Mesenchymal stem cell (in vitro differentiated cells and primary cell): ENCODE measurements around the gene AKR1D1.

ENCODE experiments used
- DNase-seq: peaks from one replicate; pipeline ENCODE4 v3.0.0-alpha.2; 2013
- H2AFZ ChIP-seq: one replicate; pipeline ENCODE4 v1.6.1; 2013; ENCODE audit warnings: low read depth, mild to moderate bottlenecking, control low read depth, inconsistent platforms, low read length, moderate library complexity
- H2AK5ac ChIP-seq: 2 replicates; pipeline ENCODE4 v1.6.1; 2013; ENCODE audit warnings: low read length, moderate library complexity, mild to moderate bottlenecking, inconsistent platforms; ENCODE audit not compliant: severe bottlenecking
- H2BK120ac ChIP-seq: one replicate; pipeline ENCODE4 v1.6.1; 2013; ENCODE audit warnings: low read depth, mild to moderate bottlenecking, inconsistent platforms, low read length, moderate library complexity
- H2BK12ac ChIP-seq, 2 experiments: one replicate each; pipeline ENCODE4 v1.6.1; 2013; ENCODE audit warnings: inconsistent platforms in 2 of 2, low read length in 2 of 2, mild to moderate bottlenecking in 2 of 2, moderate library complexity in 2 of 2, control low read depth in 1 of 2
- H2BK15ac ChIP-seq: one replicate; pipeline ENCODE4 v1.6.1; 2013; ENCODE audit warnings: mild to moderate bottlenecking, low read depth, inconsistent platforms; ENCODE audit not compliant: poor library complexity, severe bottlenecking
- H2BK5ac ChIP-seq: 2 replicates; pipeline ENCODE4 v1.6.1; 2013; ENCODE audit warnings: low read depth, mild to moderate bottlenecking, low read length, control low read depth, inconsistent platforms; ENCODE audit not compliant: poor library complexity, severe bottlenecking
- H3K14ac ChIP-seq, 2 experiments: one replicate each; pipeline ENCODE4 v1.6.1; 2013; ENCODE audit warnings: inconsistent platforms in 2 of 2, low read length in 2 of 2, control low read depth in 1 of 2, mild to moderate bottlenecking in 1 of 2, moderate library complexity in 1 of 2
- H3K18ac ChIP-seq, 2 experiments: one replicate each; pipeline ENCODE4 v1.6.1; 2013; ENCODE audit warnings: inconsistent platforms in 2 of 2, low read length in 2 of 2, control low read depth in 1 of 2, low read depth in 1 of 2, mild to moderate bottlenecking in 1 of 2
- H3K23ac ChIP-seq, 2 experiments: one replicate each; pipeline ENCODE4 v1.6.1; 2013; ENCODE audit warnings: inconsistent platforms in 2 of 2, low read length in 2 of 2, mild to moderate bottlenecking in 2 of 2, moderate library complexity in 2 of 2, control low read depth in 1 of 2
- H3K27ac ChIP-seq: 2 replicates; pipeline ENCODE4 v1.5.1; 2013; ENCODE audit warnings: mild to moderate bottlenecking, moderate library complexity, low read length, control low read depth, inconsistent platforms; ENCODE audit not compliant: poor library complexity, severe bottlenecking
- H3K27me3 ChIP-seq, 2 experiments: 2 replicates each; pipeline versions ENCODE4 v1.6.1 to v1.7.0; 2013; ENCODE audit warnings: low read length in 2 of 2, mild to moderate bottlenecking in 2 of 2, moderate library complexity in 2 of 2, control low read depth in 1 of 2, inconsistent platforms in 1 of 2; ENCODE audit not compliant: control insufficient read depth in 1 of 2, insufficient read depth in 1 of 2
- H3K36me3 ChIP-seq, 2 experiments: 2 replicates each; pipeline versions ENCODE4 v1.6.1 to v1.7.0; 2013; ENCODE audit warnings: low read length in 2 of 2, control low read depth in 1 of 2, inconsistent platforms in 1 of 2, low read depth in 1 of 2, mild to moderate bottlenecking in 1 of 2; ENCODE audit not compliant: insufficient read depth in 2 of 2, control insufficient read depth in 1 of 2
- H3K4ac ChIP-seq, 2 experiments: one replicate each; pipeline ENCODE4 v1.6.1; 2013; ENCODE audit warnings: inconsistent platforms in 2 of 2, low read length in 2 of 2, mild to moderate bottlenecking in 2 of 2, moderate library complexity in 2 of 2, control low read depth in 1 of 2, low read depth in 1 of 2
- H3K4me1 ChIP-seq: 2 replicates; pipeline ENCODE4 v1.6.1; 2013; ENCODE audit warnings: low read depth, low read length, control low read depth; ENCODE audit not compliant: control insufficient read depth, insufficient read depth
- H3K4me2 ChIP-seq: 2 replicates; pipeline ENCODE4 v1.6.1; 2013; ENCODE audit warnings: low read length, mild to moderate bottlenecking, inconsistent platforms; ENCODE audit not compliant: poor library complexity, severe bottlenecking
- H3K4me3 ChIP-seq, 2 experiments: 2 replicates each; pipeline versions ENCODE4 v1.5.1 to v1.7.0; 2013; ENCODE audit warnings: low read length in 2 of 2, mild to moderate bottlenecking in 2 of 2, control low read depth in 1 of 2, low read depth in 1 of 2; ENCODE audit not compliant: insufficient read depth in 1 of 2
- H3K79me1 ChIP-seq: replicated peaks from 2 replicates; pipeline ENCODE4 v1.6.1; 2013; ENCODE audit warnings: mild to moderate bottlenecking, control low read depth, low read length, inconsistent platforms; ENCODE audit not compliant: poor library complexity, severe bottlenecking
- H3K9ac ChIP-seq: 2 replicates; pipeline ENCODE4 v1.7.0; 2013; ENCODE audit warnings: mild to moderate bottlenecking, low read length, moderate library complexity
- H3K9me3 ChIP-seq: 2 replicates; pipeline ENCODE4 v1.7.0; 2013; ENCODE audit warnings: mild to moderate bottlenecking, low read length; ENCODE audit not compliant: control insufficient read depth
- H4K8ac ChIP-seq: one replicate; pipeline ENCODE4 v1.6.1; 2013; ENCODE audit warnings: inconsistent platforms, mild to moderate bottlenecking, low read length, moderate library complexity
- H4K91ac ChIP-seq: one replicate; pipeline ENCODE4 v1.6.1; 2013; ENCODE audit warnings: mild to moderate bottlenecking, low read length, inconsistent platforms
- WGBS: methylation state at CpG from one replicate; pipeline ENCODE4 v1.1.7; 2013; ENCODE audit warnings: mixed read lengths; 5-methylcytosine and 5-hydroxymethylcytosine counted together

The AKR1D1 gene

DNA sequence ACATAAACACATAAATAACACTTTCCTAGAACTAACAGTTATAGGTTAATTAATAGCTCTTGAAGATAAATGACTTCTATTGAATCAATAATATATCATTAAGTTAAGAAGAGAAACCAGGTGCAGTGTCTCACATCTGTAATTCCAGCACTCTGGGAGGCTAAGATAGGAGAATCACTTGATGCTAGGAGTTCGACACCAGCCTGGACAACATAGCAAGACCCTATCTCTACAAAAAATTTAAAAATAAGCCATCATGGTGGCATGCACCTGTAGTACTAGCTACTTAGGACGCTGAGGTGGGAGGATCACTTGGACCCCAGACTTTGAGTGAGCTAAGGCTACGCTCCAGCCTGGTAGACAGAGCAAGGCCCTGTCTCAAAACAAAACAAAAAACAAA lies 38.8 kb downstream of the AKR1D1 start:
- H2BK120ac ChIP-seq, result no peak overlapping the region
- WGBS, result 98% methylated on average over 3 of the region's 3 CpGs
- H2BK15ac ChIP-seq, result no peak overlapping the region
- no peaks in the 10 kb centered on the region for H3K9me3 ChIP-seq
- no peak overlapping the region for H3K9ac ChIP-seq
- H4K91ac ChIP-seq, result no peak overlapping the region
- H3K14ac ChIP-seq, result no peak overlapping the region
- peaks cover 3% of the 10 kb centered on the region for H3K4me1 ChIP-seq
- H3K27me3 ChIP-seq, result no peaks in the 10 kb centered on the region
- H3K36me3 ChIP-seq, result no peaks in the 10 kb centered on the region
- H3K4me3 ChIP-seq, result no peak overlapping the region
- H3K79me1 ChIP-seq, result no peaks in the 10 kb centered on the region
- H2BK5ac ChIP-seq, result no peak overlapping the region
- H2AFZ ChIP-seq, result no peak overlapping the region
- DNase-seq, result no peak
- H3K27ac ChIP-seq, result no peak overlapping the region
- no peak overlapping the region for H3K18ac ChIP-seq
- H4K8ac ChIP-seq, result no peak overlapping the region
- H3K23ac ChIP-seq, result no peak overlapping the region
- H3K4me2 ChIP-seq, result no peak overlapping the region
- H3K4ac ChIP-seq, result no peak overlapping the region
- H2AK5ac ChIP-seq, result peak overlapping the region; percentile 95
- no peak overlapping the region for H2BK12ac ChIP-seq

DNA sequence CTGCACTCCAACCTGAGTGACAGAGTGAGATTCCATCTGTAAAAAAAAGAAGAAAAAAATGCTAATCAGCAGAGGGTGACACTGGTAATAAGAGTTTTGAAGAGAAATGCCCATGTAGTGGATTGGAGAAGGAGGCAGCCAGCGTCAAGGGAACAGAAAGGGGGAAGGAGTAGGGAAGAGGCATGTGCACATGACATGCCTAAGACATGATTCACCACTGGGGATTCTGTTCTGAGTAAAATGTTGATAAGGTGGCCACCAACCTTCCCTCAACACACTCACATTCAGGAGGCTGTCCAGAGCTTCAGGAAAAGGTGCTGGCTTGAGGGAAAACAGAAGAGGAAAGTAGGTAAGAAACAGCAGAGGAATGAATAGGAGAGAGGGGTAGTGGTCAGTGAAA lies 39.9 kb downstream of the AKR1D1 start:
- Histone ChIP-seq H4K91ac (no peak overlapping the region), H3K27me3 (no peaks in the 10 kb centered on the region), H3K4me2 (no peak overlapping the region), H3K4me3 (no peak overlapping the region), H3K23ac (no peak overlapping the region), H3K4ac (no peak overlapping the region), H3K9me3 (no peaks in the 10 kb centered on the region), H3K27ac (peak overlapping the region; percentile 26), H2AK5ac (peak overlapping the region; percentile 11), H3K4me1 (peaks cover 3% of the 10 kb centered on the region), H2BK5ac (no peak overlapping the region), H3K14ac (no peak overlapping the region), H3K18ac (no peak overlapping the region), H2BK120ac (no peak overlapping the region), H2BK15ac (no peak overlapping the region), H4K8ac (no peak overlapping the region), H3K9ac (no peak overlapping the region), H3K79me1 (no peaks in the 10 kb centered on the region), H2AFZ (no peak overlapping the region), H2BK12ac (no peak overlapping the region), H3K36me3 (no peaks in the 10 kb centered on the region)
- 10% methylated on average over 1 of the region's 1 CpG for WGBS
- DNase-seq, result peak; percentile 72

DNA sequence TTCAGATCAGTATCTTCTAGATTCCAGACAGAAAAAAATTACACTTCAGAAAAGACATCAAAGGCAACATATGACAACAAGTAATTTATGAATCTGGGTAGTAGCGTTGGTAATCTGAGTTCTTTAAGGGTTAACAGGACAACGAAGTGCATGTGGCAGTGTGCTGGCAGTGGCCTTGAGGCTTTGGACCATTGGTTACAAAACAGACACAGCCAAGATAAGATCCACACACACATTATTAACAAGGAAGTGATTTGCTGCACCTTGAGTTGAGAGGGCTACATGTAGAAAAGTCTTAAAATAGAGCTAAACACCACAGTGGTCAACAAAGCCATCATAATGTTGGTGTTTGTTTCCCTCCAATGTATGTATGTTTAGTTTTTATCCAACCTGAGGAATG lies 40.6 kb downstream of the AKR1D1 start:
- no peak overlapping the region for H2BK5ac ChIP-seq
- no peak overlapping the region for H3K14ac ChIP-seq
- H3K79me1 ChIP-seq, result no peaks in the 10 kb centered on the region
- H3K4me3 ChIP-seq, result no peak overlapping the region
- no peak overlapping the region for H3K9ac ChIP-seq
- H2BK120ac ChIP-seq, result no peak overlapping the region
- H4K8ac ChIP-seq, result no peak overlapping the region
- H3K23ac ChIP-seq, result no peak overlapping the region
- H2BK15ac ChIP-seq, result no peak overlapping the region
- no peak overlapping the region for H3K4me2 ChIP-seq
- 76% methylated on average over 2 of the region's 2 CpGs for WGBS
- no peak overlapping the region for H3K18ac ChIP-seq
- no peaks in the 10 kb centered on the region for H3K27me3 ChIP-seq
- no peak overlapping the region for H4K91ac ChIP-seq
- H2AK5ac ChIP-seq, result no peak overlapping the region
- no peak overlapping the region for H2BK12ac ChIP-seq
- no peak overlapping the region for H3K27ac ChIP-seq
- no peaks in the 10 kb centered on the region for H3K36me3 ChIP-seq
- H3K4me1 ChIP-seq, result peaks cover 3% of the 10 kb centered on the region
- no peak overlapping the region for H2AFZ ChIP-seq
- no peak for DNase-seq
- H3K4ac ChIP-seq, result no peak overlapping the region
- no peaks in the 10 kb centered on the region for H3K9me3 ChIP-seq

DNA sequence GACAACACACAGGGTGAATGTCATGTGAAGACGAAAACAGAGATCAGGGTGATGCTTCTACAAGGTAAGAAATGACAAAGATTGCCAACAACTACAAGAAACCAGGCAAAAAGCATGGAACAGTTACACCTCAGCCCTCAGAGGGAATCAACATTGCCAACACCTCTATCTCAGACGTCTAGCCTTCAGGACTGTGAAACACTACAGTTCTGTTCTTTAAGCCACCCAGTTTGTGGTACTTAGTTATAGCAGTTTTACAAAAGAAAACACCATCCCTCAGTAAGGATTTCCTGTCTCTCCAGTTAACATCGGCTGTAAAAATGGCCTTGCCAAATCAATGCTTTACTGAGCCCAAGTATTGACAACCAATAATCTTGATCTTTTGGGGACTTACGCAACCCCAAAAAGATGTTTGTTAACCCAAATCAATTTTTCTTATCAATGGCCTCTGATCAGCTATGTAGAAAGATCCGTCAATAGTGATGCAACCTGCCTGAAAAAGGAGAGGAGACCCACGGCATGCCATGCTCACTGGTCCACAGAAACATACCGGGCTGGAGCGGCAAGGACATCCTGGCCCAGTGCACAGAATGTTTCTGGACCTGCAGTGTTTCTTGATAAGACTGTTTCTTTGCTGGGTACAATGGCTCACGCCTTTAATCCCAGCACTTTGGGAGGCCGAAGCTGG lies 44.0 kb downstream of the AKR1D1 start:
- H4K91ac ChIP-seq, result no peak overlapping the region
- H3K4me3 ChIP-seq, result no peak overlapping the region
- no peak overlapping the region for H3K4me2 ChIP-seq
- H3K27ac ChIP-seq, result no peak overlapping the region
- H3K9ac ChIP-seq, result no peak overlapping the region
- no peaks in the 10 kb centered on the region for H3K27me3 ChIP-seq
- peaks cover 5% of the 10 kb centered on the region for H3K4me1 ChIP-seq
- H3K36me3 ChIP-seq, result no peaks in the 10 kb centered on the region
- H2BK12ac ChIP-seq, result no peak overlapping the region
- H3K14ac ChIP-seq, result no peak overlapping the region
- H3K18ac ChIP-seq, result no peak overlapping the region
- H4K8ac ChIP-seq, result no peak overlapping the region
- H3K4ac ChIP-seq, result no peak overlapping the region
- H2BK5ac ChIP-seq, result no peak overlapping the region
- no peak overlapping the region for H2BK15ac ChIP-seq
- no peaks in the 10 kb centered on the region for H3K9me3 ChIP-seq
- no peak overlapping the region for H2BK120ac ChIP-seq
- DNase-seq, result no peak
- 92% methylated on average over 10 of the region's 10 CpGs for WGBS
- no peak overlapping the region for H3K23ac ChIP-seq
- H2AK5ac ChIP-seq, result no peak overlapping the region
- no peak overlapping the region for H2AFZ ChIP-seq
- H3K79me1 ChIP-seq, result no peaks in the 10 kb centered on the region
